HCT116 (cell line): ENCODE data around the gene FAM53A. TPM values are rescaled to one million over a fixed set of nuclear protein-coding genes. Genes with fewer than 3 reads are reported as not detected.

Experiments
- ATAC-seq: fragments of 200-7000 bp; cut with Tn5 transposase; 2 replicates; pipeline ENCODE4 v1.9.1; 2020; ENCODE audit warnings: mild to moderate bottlenecking, moderate library complexity
- BruUV-seq: library from RNA; stranded (reverse); fragments of 400-500 nt; replicated peaks from 2 replicates; lab custom pipeline; 2021; lab: Mats Ljungman, UMichigan
- CTCF ChIA-PET: fragments of 300-600 bp; sonication (Branson Sonifier 250); formaldehyde crosslinking; loops from one replicate; lab custom pipeline; 2021; ENCODE audit warnings: antibody characterized with exemption; lab: Charles Lee
- POLR2A ChIA-PET: fragments of 300-600, 350-600 bp; sonication (Branson Sonifier 250); formaldehyde crosslinking; loops from one replicate; lab custom pipeline; 2021; ENCODE audit warnings: antibody characterized with exemption; lab: Charles Lee
- RAD21 ChIA-PET, 2 experiments: fragments of 300-600 bp; sonication (Branson Sonifier 250); formaldehyde crosslinking; loops; one replicate each; lab custom pipeline; 2023; ENCODE audit warnings: low total read pairs in 2 of 2; ENCODE audit not compliant: uncharacterized antibody in 2 of 2, unreplicated experiment in 2 of 2, low non-redundant PET in 1 of 2; lab: Charles Lee
- DNase-seq: peaks from one replicate; pipeline ENCODE4 v3.0.0-alpha.2; 2010; ENCODE audit warnings: low read depth, low spot score
- H2AFZ ChIP-seq: fragments of 200-600 bp; shearing (Covaris generic), sonication (generic); 2 replicates; pipeline ENCODE4 v1.6.1; 2017; ENCODE audit warnings: low read depth, mixed run types, mixed read lengths, antibody characterized with exemption, low read length; ENCODE audit not compliant: poor library complexity, severe bottlenecking
- H3K27ac ChIP-seq: 2 replicates; pipeline ENCODE4 v1.5.1; 2012; ENCODE audit warnings: low read depth, low read length
- H3K27me3 ChIP-seq: fragments of 200-600 bp; sonication (generic); 2 replicates; pipeline ENCODE4 v1.6.1; 2016; ENCODE audit warnings: mixed run types, low read length, mixed read lengths; ENCODE audit not compliant: insufficient read depth
- H3K36me3 ChIP-seq, 2 experiments: fragments of 200-500 bp in 1 of 2; fragments of 200-600 bp in 1 of 2; sonication (Bioruptor generic) in 1 of 2; sonication (generic) in 1 of 2; 2 replicates each; pipeline versions ENCODE4 v1.5.1 to v1.6.1; 2014 to 2016; ENCODE audit warnings: low read length in 2 of 2, inconsistent platforms in 1 of 2, mixed read lengths in 1 of 2, mixed run types in 1 of 2; ENCODE audit not compliant: insufficient read depth in 2 of 2, control insufficient read depth in 1 of 2
- H3K4me1 ChIP-seq, 2 experiments: fragments of 200-600 bp in 1 of 2; sonication (generic) in 1 of 2; 2 replicates each; pipeline versions ENCODE4 v1.5.1 to v1.6.1; 2012 to 2017; ENCODE audit warnings: low read length in 2 of 2, inconsistent platforms in 1 of 2, mild to moderate bottlenecking in 1 of 2, mixed read lengths in 1 of 2, mixed run types in 1 of 2, moderate library complexity in 1 of 2; ENCODE audit not compliant: insufficient read depth in 2 of 2, control insufficient read depth in 1 of 2
- H3K4me2 ChIP-seq: fragments of 200-600 bp; sonication (generic); 2 replicates; pipeline ENCODE4 v1.6.1; 2017; ENCODE audit warnings: mixed run types, low read length, mixed read lengths
- H3K4me3 ChIP-seq, 2 experiments: fragments of 200-600 bp in 1 of 2; sonication (generic) in 1 of 2; replicated peaks in 1 of 2; 2 replicates each; pipeline ENCODE4 v1.5.1; 2011 to 2016; ENCODE audit warnings: low read length in 2 of 2, control low read depth in 1 of 2, low read depth in 1 of 2, mild to moderate bottlenecking in 1 of 2, mixed read lengths in 1 of 2, mixed run types in 1 of 2
- H3K79me2 ChIP-seq: fragments of 200-600 bp; sonication (generic); 2 replicates; pipeline ENCODE4 v1.6.1; 2017; ENCODE audit warnings: mild to moderate bottlenecking, mixed run types, low read length, moderate library complexity, mixed read lengths; ENCODE audit not compliant: insufficient read depth
- H3K9ac ChIP-seq: fragments of 200-600 bp; sonication (generic); 2 replicates; pipeline ENCODE4 v1.6.1; 2016; ENCODE audit warnings: low read length, mixed read lengths
- H3K9me2 ChIP-seq: fragments of 200-600 bp; sonication (generic), shearing (Covaris generic); 2 replicates; pipeline ENCODE4 v1.6.1; 2017; ENCODE audit warnings: mixed run types, mild to moderate bottlenecking, moderate library complexity; ENCODE audit not compliant: insufficient read depth
- H3K9me3 ChIP-seq, 2 experiments: fragments of 200-500 bp in 1 of 2; fragments of 200-600 bp in 1 of 2; sonication (Bioruptor generic) in 1 of 2; sonication (generic) in 1 of 2; 2 replicates each; pipeline ENCODE4 v1.6.1; 2014 to 2017; ENCODE audit warnings: low read length in 2 of 2, mixed read lengths in 2 of 2, inconsistent platforms in 1 of 2, low read depth in 1 of 2, mild to moderate bottlenecking in 1 of 2, mixed run types in 1 of 2, moderate library complexity in 1 of 2; ENCODE audit not compliant: control insufficient read depth in 1 of 2, insufficient read depth in 1 of 2
- H4K20me1 ChIP-seq: fragments of 200-600 bp; sonication (generic), shearing (Covaris generic); 2 replicates; pipeline ENCODE4 v1.6.1; 2017; ENCODE audit warnings: mixed run types, mild to moderate bottlenecking, moderate library complexity; ENCODE audit not compliant: insufficient read depth
- CBX3 ChIP-seq: IDR thresholded peaks from 2 replicates; pipeline ENCODE4 v1.6.1; 2012; ENCODE audit warnings: low read depth
- CEBPB ChIP-seq: IDR thresholded peaks from 2 replicates; pipeline ENCODE4 v1.6.1; 2012; ENCODE audit warnings: low read depth
- CTCF ChIP-seq, 3 experiments: fragments of 200-600 bp in 1 of 3; sonication (generic) in 1 of 3; IDR thresholded peaks in 2 of 3; conservative IDR thresholded peaks in 1 of 3; 2 replicates each; pipeline ENCODE4 v1.5.1; 2012 to 2017; ENCODE audit warnings: low read depth in 2 of 3, low read length in 2 of 3, antibody characterized with exemption in 1 of 3, borderline replicate concordance in 1 of 3, control low read depth in 1 of 3, mild to moderate bottlenecking in 1 of 3, mixed read lengths in 1 of 3, mixed run types in 1 of 3, moderate library complexity in 1 of 3; ENCODE audit not compliant: insufficient read depth in 1 of 3
- EGR1 ChIP-seq: IDR thresholded peaks from 2 replicates; pipeline ENCODE4 v1.6.1; 2012; ENCODE audit warnings: low read depth
- ELF1 ChIP-seq: IDR thresholded peaks from 2 replicates; pipeline ENCODE4 v1.6.1; 2012; ENCODE audit warnings: low read depth, borderline replicate concordance
- EZH2 ChIP-seq: fragments of 200-600 bp; sonication (generic); IDR thresholded peaks from 2 replicates; pipeline ENCODE4 v1.6.1; 2017; ENCODE audit warnings: antibody characterized with exemption, mixed run types
- EZH2phosphoT487 ChIP-seq: fragments of 200-600 bp; IDR thresholded peaks from 2 replicates; pipeline ENCODE4 v1.6.1; 2018; ENCODE audit warnings: antibody characterized with exemption, borderline replicate concordance
- FOSL1 ChIP-seq: IDR thresholded peaks from 2 replicates; pipeline ENCODE4 v1.6.1; 2012; ENCODE audit warnings: low read depth
- POLR2A ChIP-seq: IDR thresholded peaks from 2 replicates; pipeline ENCODE4 v1.7.0; 2011; ENCODE audit warnings: borderline replicate concordance; ENCODE audit not compliant: insufficient read depth, insufficient read length; ENCODE audit errors: extremely low read depth
- POLR2AphosphoS5 ChIP-seq: IDR thresholded peaks from 2 replicates; pipeline ENCODE4 v1.6.1; 2011; ENCODE audit warnings: mild to moderate bottlenecking, low read depth, low read length, moderate library complexity
- RAD21 ChIP-seq: IDR thresholded peaks from 2 replicates; pipeline ENCODE4 v1.6.1; 2012; ENCODE audit warnings: low read depth, mild to moderate bottlenecking
- SIN3A ChIP-seq: IDR thresholded peaks from 2 replicates; pipeline ENCODE4 v1.6.1; 2012; ENCODE audit warnings: low read depth
- SP1 ChIP-seq: IDR thresholded peaks from 2 replicates; pipeline ENCODE4 v1.6.1; 2012; ENCODE audit warnings: low read depth
- TCF7L2 ChIP-seq: IDR thresholded peaks from 2 replicates; pipeline ENCODE4 v1.7.0; 2011; ENCODE audit warnings: borderline replicate concordance, inconsistent platforms; ENCODE audit not compliant: insufficient read depth, insufficient read length; ENCODE audit errors: extremely low read depth
- YY1 ChIP-seq: IDR thresholded peaks from 2 replicates; pipeline ENCODE4 v1.6.1; 2011; ENCODE audit warnings: low read length, low read depth, moderate library complexity, mild to moderate bottlenecking; ENCODE audit not compliant: insufficient replicate concordance; ENCODE audit errors: extremely low read depth
- ZNF274 ChIP-seq: fragments of 200-500 bp; sonication (Bioruptor generic); IDR thresholded peaks from 2 replicates; pipeline ENCODE4 v1.6.1; 2014; ENCODE audit warnings: mild to moderate bottlenecking, low read depth, low read length, inconsistent platforms
- intact Hi-C: fragments of 100-400 bp; cut with micrococcal nuclease; formaldehyde crosslinking; loops from 2 replicates; pipeline ENCODE4 v1.10.0; 2022
- total RNA-seq: library from RNA; stranded (reverse); gene quantifications from one replicate; pipeline ENCODE4 v1.2.1, GENCODE V29; 2021; ENCODE audit not compliant: unreplicated experiment
- TF ChIP-seq, protein P1 (sequence below): IDR thresholded peaks from 2 replicates; pipeline ENCODE4 v1.6.1; 2012; ENCODE audit warnings: low read depth
- TF ChIP-seq, protein P2 (sequence below): IDR thresholded peaks from 2 replicates; pipeline ENCODE4 v1.6.1; 2012

The FAM53A gene
- total RNA-seq, 1 experiment from 2014 or later: 1.1 TPM

GRCh38 chr4:1683261-1683735, 815 bp downstream of the FAM53A start:
- Histone ChIP-seq H3K9me3 (no peaks in the 10 kb centered on the region), H3K4me1 (peaks cover 8 to 23% of the 10 kb centered on the region in 2 experiments; a peak in 3 of 4 replicates), H3K27me3 (no peaks in the 10 kb centered on the region), H3K79me2 (no peaks in the 10 kb centered on the region), H3K4me3 (peak overlapping the region; percentile 19 to 45; a peak in 3 of 4 replicates), H3K9me2 (no peaks in the 10 kb centered on the region), H3K4me2 (peak overlapping the region; percentile 69), H2AFZ (no peak overlapping the region), H3K9ac (0 out of 2 replicates have a peak overlapping the region, but pooled peaks have one; percentile 56), H3K36me3 (no peaks in the 10 kb centered on the region), H3K27ac (no peak overlapping the region), H4K20me1 (no peaks in the 10 kb centered on the region)
- ChIA-PET POLR2A (interaction anchor here (1.1 to 1.2 kb wide), 2 partner anchors 10 to 29 kb away, joined by 3 read pairs; partner anchors contain the start of gene SLBP), CTCF (interaction anchor here (1.8 kb wide), 1 partner anchor 10 kb away, joined by 6 read pairs; no protein-coding TSS in a partner anchor), RAD21 (no interaction called here)
- no peak for TF ChIP-seq CEBPB
- TF ChIP-seq RAD21: no peak
- TF ChIP-seq, protein P1, sequence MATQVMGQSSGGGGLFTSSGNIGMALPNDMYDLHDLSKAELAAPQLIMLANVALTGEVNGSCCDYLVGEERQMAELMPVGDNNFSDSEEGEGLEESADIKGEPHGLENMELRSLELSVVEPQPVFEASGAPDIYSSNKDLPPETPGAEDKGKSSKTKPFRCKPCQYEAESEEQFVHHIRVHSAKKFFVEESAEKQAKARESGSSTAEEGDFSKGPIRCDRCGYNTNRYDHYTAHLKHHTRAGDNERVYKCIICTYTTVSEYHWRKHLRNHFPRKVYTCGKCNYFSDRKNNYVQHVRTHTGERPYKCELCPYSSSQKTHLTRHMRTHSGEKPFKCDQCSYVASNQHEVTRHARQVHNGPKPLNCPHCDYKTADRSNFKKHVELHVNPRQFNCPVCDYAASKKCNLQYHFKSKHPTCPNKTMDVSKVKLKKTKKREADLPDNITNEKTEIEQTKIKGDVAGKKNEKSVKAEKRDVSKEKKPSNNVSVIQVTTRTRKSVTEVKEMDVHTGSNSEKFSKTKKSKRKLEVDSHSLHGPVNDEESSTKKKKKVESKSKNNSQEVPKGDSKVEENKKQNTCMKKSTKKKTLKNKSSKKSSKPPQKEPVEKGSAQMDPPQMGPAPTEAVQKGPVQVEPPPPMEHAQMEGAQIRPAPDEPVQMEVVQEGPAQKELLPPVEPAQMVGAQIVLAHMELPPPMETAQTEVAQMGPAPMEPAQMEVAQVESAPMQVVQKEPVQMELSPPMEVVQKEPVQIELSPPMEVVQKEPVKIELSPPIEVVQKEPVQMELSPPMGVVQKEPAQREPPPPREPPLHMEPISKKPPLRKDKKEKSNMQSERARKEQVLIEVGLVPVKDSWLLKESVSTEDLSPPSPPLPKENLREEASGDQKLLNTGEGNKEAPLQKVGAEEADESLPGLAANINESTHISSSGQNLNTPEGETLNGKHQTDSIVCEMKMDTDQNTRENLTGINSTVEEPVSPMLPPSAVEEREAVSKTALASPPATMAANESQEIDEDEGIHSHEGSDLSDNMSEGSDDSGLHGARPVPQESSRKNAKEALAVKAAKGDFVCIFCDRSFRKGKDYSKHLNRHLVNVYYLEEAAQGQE: no peak
- TF ChIP-seq EZH2phosphoT487: no peak
- TF ChIP-seq POLR2AphosphoS5: no peak
- no peak for TF ChIP-seq CBX3
- TF ChIP-seq YY1: no peak
- TF ChIP-seq, protein P2, sequence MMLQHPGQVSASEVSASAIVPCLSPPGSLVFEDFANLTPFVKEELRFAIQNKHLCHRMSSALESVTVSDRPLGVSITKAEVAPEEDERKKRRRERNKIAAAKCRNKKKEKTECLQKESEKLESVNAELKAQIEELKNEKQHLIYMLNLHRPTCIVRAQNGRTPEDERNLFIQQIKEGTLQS: no peak
- no peak for TF ChIP-seq ZNF274
- no peak for TF ChIP-seq FOSL1
- TF ChIP-seq EGR1: no peak
- TF ChIP-seq SP1: no peak
- TF ChIP-seq TCF7L2: no peak
- no peak for TF ChIP-seq CTCF (IDR thresholded peaks at IDR 0.05 in 2 of 3, conservative IDR thresholded peaks at IDR 0.05 in 1 of 3; ENCODE audit: borderline replicate concordance in 1 of 3, insufficient read depth in 1 of 3, low read depth in 2 of 3, low read length in 2 of 3)
- TF ChIP-seq ELF1: no peak
- no peak for TF ChIP-seq POLR2A
- TF ChIP-seq SIN3A: no peak
- TF ChIP-seq EZH2: no peak
- DNase-seq (no peak), ATAC-seq (no peak)
- intact Hi-C loops: no loop called here
- BruUV-seq: no TSS peak
